Body of pancreas (tissue), 4 donors: ENCODE data around the gene C19orf12. TPM values are rescaled to one million over a fixed set of nuclear protein-coding genes. Genes with fewer than 3 reads are reported as not detected.

ENCODE experiments used
- ATAC-seq: fragments of 150-250 bp; one replicate; pipeline ENCODE4 v1.9.1; 2016
- DNase-seq, 4 donors: peaks; one replicate each; pipeline ENCODE4 v3.0.0-alpha.2; 2019
- H3K27ac ChIP-seq, 4 donors: fragments of 200-600 bp; sonication (generic); 1 replicate in 3 of 4; 2 replicates in 1 of 4; pipeline versions ENCODE4 v1.5.1 to v1.6.1; 2016 to 2019; ENCODE audit warnings: mild to moderate bottlenecking in 1 of 4, mixed read lengths in 1 of 4, moderate library complexity in 1 of 4
- H3K27me3 ChIP-seq, 2 donors: fragments of 200-600 bp; sonication (generic); one replicate each; pipeline ENCODE4 v1.6.0; 2016; ENCODE audit warnings: mild to moderate bottlenecking in 1 of 2
- H3K36me3 ChIP-seq, 2 donors: fragments of 200-600 bp; sonication (generic); replicated peaks in 1 of 2; 2 replicates each; pipeline ENCODE4 v1.5.1; 2016; ENCODE audit warnings: low read depth in 2 of 2; ENCODE audit not compliant: insufficient read depth in 1 of 2
- H3K4me1 ChIP-seq: fragments of 200-600 bp; sonication (generic); one replicate; pipeline ENCODE4 v1.6.0; 2016
- H3K4me3 ChIP-seq, 2 donors: fragments of 200-600 bp; sonication (generic); 1 replicate in 1 of 2; 2 replicates in 1 of 2; pipeline ENCODE4 v1.5.1; 2016 to 2019
- H3K9me3 ChIP-seq, 3 donors: fragments of 200-600 bp; sonication (generic); 1 replicate in 2 of 3; 2 replicates in 1 of 3; pipeline ENCODE4 v1.5.1; 2016
- POLR2A ChIP-seq, 3 donors: fragments of 450-650 bp; IDR thresholded peaks; one replicate each; pipeline ENCODE4 v1.6.1; 2016; ENCODE audit warnings: antibody characterized with exemption in 3 of 3, mild to moderate bottlenecking in 2 of 3
- WGBS, 2 donors: methylation state at CpG; one replicate each; pipeline ENCODE4 v1.1.5; 2017; 5-methylcytosine and 5-hydroxymethylcytosine counted together
- intact Hi-C: fragments of 100-400 bp; cut with DNase I; formaldehyde crosslinking; loops from one replicate; pipeline ENCODE4 v1.15.1; 2023
- total RNA-seq, 2 donors: library from RNA; depleted of rRNA; stranded (reverse); fragments of >200 nt; gene quantifications; one replicate each; pipeline ENCODE4 v1.1.0, GENCODE V29; 2016
- TF ChIP-seq, protein P1 (sequence below), 7 experiments: fragments of 450-650 bp in 4 of 7; fragments of 200-600 bp in 3 of 7; sonication (generic) in 3 of 7; IDR thresholded peaks; one replicate each; pipeline ENCODE4 v1.5.1; 2016 to 2019; ENCODE audit warnings: antibody characterized with exemption in 7 of 7

Gene C19orf12
- total RNA-seq, 2 donors from 2014 or later, result 18.2 to 23.7 TPM

DNA sequence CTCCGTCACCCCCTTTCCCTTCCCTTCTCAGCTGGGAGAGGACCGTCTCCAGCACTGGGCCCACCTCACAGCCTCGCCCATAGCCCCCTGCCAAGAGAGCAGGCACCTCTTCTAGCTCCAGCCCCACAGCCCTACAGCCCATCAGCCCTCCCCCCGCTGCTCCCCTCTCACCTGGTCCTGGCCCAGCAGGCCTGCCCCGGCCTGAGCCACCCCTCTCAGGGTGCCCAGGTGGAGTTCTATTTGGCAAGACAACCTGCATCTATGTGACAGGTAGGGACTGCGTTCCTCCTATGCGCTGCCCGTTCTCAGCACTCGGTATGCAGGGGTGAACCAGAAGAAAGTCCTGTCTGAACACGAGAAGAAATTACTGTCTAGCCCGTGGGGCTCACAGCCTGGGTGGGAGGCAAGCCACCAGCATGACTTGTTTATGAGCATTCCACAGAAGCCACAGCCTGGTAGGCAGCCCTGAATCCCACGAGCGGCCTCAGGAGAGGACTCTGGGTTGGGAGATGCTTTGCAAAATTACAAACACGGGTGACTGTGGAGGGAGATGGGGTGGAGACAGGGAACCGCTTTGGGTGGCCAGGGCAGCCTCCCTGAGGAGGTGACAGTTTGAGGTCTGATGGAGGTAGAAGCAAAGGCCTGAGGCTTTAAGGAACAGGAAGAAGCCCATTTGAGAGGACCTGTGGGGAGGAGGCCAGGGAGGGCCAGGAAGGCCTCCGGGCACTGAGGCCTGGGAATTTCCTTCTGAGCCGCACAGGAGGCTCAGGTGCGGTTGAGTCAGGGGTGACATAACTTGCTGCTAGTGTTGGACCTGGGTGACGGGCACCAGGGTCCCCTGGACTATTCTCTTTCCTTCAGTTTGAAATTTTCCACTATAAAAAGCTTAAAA, 51.0 kb downstream of the C19orf12 start:
- TF ChIP-seq POLR2A (IDR thresholded peaks at IDR 0.05), result no peak
- TF ChIP-seq, protein P1, sequence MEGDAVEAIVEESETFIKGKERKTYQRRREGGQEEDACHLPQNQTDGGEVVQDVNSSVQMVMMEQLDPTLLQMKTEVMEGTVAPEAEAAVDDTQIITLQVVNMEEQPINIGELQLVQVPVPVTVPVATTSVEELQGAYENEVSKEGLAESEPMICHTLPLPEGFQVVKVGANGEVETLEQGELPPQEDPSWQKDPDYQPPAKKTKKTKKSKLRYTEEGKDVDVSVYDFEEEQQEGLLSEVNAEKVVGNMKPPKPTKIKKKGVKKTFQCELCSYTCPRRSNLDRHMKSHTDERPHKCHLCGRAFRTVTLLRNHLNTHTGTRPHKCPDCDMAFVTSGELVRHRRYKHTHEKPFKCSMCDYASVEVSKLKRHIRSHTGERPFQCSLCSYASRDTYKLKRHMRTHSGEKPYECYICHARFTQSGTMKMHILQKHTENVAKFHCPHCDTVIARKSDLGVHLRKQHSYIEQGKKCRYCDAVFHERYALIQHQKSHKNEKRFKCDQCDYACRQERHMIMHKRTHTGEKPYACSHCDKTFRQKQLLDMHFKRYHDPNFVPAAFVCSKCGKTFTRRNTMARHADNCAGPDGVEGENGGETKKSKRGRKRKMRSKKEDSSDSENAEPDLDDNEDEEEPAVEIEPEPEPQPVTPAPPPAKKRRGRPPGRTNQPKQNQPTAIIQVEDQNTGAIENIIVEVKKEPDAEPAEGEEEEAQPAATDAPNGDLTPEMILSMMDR (IDR thresholded peaks at IDR 0.05), result no peak
- Histone ChIP-seq H3K9me3 (no peaks in the 10 kb centered on the region), H3K27ac (peak overlapping the region in 3 of 4 donors; percentile 73 to 87 (median 84)), H3K27me3 (no peaks in the 10 kb centered on the region), H3K36me3 (no peaks in the 10 kb centered on the region), H3K4me3 (no peak overlapping the region), H3K4me1 (peaks cover 70% of the 10 kb centered on the region)
- intact Hi-C loops, result loop anchor here (10.0 kb wide), 2 partner anchors 49 to 449 kb away; partner anchors contain the start of gene UQCRFS1
- WGBS, 2 donors, result 87 to 91% methylated on average over 18 to 19 of the region's 19 CpGs
- no peak for ATAC-seq
- no peak for DNase-seq

DNA sequence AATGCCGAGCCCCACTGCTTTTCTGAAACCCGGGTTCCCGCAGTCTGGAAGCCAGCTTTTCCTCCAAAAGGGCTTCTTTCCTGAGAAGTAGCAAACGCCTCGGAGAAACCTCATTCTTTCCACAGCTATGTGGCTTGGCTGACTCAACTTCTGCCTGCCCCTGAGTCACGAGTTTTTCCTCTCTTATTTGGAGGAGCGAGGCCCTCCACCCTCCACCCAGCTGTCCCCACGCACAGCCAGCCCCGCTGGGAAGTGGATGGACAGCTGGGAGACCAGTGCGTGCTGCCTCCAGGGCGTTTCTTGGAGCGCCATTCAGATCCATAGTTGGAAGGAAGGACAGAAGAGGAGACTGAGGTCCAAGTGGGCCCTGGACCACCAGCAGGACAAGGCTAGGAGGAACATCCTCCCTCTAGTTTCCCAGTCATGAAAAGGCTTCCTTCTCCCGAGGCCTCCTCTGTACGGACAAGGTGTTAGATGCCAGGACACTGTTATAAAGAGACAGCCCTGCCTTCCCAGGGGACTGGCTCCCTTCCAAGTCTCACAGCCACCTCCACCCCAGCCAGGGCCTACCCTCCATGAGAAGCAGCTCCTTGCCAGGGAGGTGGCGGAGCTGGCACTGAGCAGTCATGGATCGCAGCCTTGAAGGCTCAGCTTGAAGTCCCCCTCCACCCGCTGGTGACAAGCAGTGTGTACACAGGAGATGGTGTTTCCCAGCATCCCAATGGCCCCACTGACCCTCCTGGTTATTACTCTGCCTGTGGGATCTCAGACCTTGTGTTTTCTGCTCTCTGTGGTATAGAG, 52.3 kb downstream of the C19orf12 start:
- peak overlapping the region; percentile 69 to 87 (median 78) for H3K27ac ChIP-seq
- WGBS, 2 donors, result 8 to 18% methylated on average over 12 to 17 of the region's 17 CpGs
- ATAC-seq, result peak; percentile 28
- H3K4me1 ChIP-seq, result peaks cover 57% of the 10 kb centered on the region
- H3K36me3 ChIP-seq, result no peaks in the 10 kb centered on the region
- no peak overlapping the region for H3K4me3 ChIP-seq
- H3K9me3 ChIP-seq, result no peaks in the 10 kb centered on the region
- DNase-seq, result peak; percentile 60 to 86 (median 78)
- intact Hi-C loops, result loop anchor here (10.0 kb wide), 2 partner anchors 48 to 448 kb away; partner anchors contain the start of gene UQCRFS1
- no peak for TF ChIP-seq POLR2A (IDR thresholded peaks at IDR 0.05)
- TF ChIP-seq, protein P1 (IDR thresholded peaks at IDR 0.05), result no peak
- H3K27me3 ChIP-seq, result no peaks in the 10 kb centered on the region

DNA sequence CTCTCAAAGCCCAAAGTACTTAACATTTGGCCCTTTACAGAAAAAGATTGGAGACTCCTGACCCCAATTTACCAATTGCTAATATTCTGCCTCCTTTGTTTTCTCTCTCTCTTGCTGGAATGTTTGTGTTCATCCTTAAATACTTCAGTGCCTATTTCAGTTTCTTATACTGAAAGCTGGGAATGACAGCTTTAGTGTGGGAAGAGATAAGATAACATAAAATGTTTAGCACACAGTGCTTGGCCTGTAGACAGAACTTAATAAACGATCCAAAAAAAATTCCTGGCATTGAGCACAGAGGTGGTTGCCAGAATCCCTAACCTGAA, 52.8 kb downstream of the C19orf12 start:
- peak overlapping the region in 3 of 4 donors; percentile 73 to 87 (median 84) for H3K27ac ChIP-seq
- H3K9me3 ChIP-seq, result no peaks in the 10 kb centered on the region
- WGBS, 2 donors, result 7 to 13% methylated on average over 1 of the region's 1 CpG
- H3K36me3 ChIP-seq, result no peaks in the 10 kb centered on the region
- intact Hi-C loops, result loop anchor here (10.0 kb wide), 2 partner anchors 47 to 447 kb away; partner anchors contain the start of gene UQCRFS1
- DNase-seq (no peak), ATAC-seq (no peak)
- H3K4me1 ChIP-seq, result peaks cover 52% of the 10 kb centered on the region
- H3K27me3 ChIP-seq, result no peaks in the 10 kb centered on the region
- H3K4me3 ChIP-seq, result no peak overlapping the region
- TF ChIP-seq, protein P1 (IDR thresholded peaks at IDR 0.05), result no peak
- no peak for TF ChIP-seq POLR2A (IDR thresholded peaks at IDR 0.05)

DNA sequence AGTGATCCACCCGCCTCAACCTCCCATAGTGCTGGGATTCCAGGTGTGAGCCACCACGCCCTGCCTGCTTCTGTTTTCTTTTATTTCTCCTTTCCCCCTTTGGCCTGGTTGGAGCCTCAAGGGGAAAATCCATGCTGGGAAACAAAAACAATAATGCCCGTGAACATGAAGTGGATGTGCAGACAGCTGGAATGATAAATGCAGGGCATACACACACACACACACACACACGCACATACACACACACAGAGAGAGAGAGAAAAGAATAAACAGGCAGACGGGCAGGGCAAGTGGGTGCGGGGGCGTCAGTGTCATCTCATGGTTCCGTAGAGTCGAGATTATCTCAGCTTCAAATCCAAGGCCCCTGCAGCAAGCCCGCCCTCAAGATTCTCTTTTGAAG, 54.2 kb downstream of the C19orf12 start:
- TF ChIP-seq, protein P1 (IDR thresholded peaks at IDR 0.05), result no peak
- TF ChIP-seq POLR2A (IDR thresholded peaks at IDR 0.05), result no peak
- no peak overlapping the region for H3K4me3 ChIP-seq
- H3K9me3 ChIP-seq, result no peaks in the 10 kb centered on the region
- no peak overlapping the region for H3K27ac ChIP-seq
- H3K36me3 ChIP-seq, result no peaks in the 10 kb centered on the region
- ATAC-seq (no peak), DNase-seq (no peak)
- intact Hi-C loops, result loop anchor here (10.0 kb wide), 2 partner anchors 46 to 446 kb away; partner anchors contain the start of gene UQCRFS1
- peaks cover 38% of the 10 kb centered on the region for H3K4me1 ChIP-seq
- WGBS, 2 donors, result 68 to 76% methylated on average over 10 of the region's 10 CpGs
- H3K27me3 ChIP-seq, result no peaks in the 10 kb centered on the region
